HG03108 (cell line): ENCODE data around the gene EPGN.

Source experiments
- ATAC-seq: cut with Tn5 transposase; IDR thresholded peaks from one replicate; pipeline ENCODE4 v1.9.1; 2021; ENCODE audit warnings: moderate library complexity; ENCODE audit not compliant: unreplicated experiment

Gene EPGN

GRCh38 chr4:74308215-74308614, at the start of gene EPGN:
EPGN (plus strand) TSS chr4:74308470; CDS start chr4:74308534, 64 bp downstream.
- no peak for ATAC-seq

GRCh38 chr4:74258963-74259362, 49.3 kb upstream of the EPGN start:
- ATAC-seq, result no peak

GRCh38 chr4:74260036-74260435, 48.2 kb upstream of the EPGN start:
- no peak for ATAC-seq

- ATAC-seq, result no peak
Measured at GRCh38 chr4:74262522-74262921, 45.7 kb upstream of the EPGN start.

- no peak for ATAC-seq
Measured at GRCh38 chr4:74263551-74263950, 44.7 kb upstream of the EPGN start.

GRCh38 chr4:74266081-74266480, 42.2 kb upstream of the EPGN start:
- no peak for ATAC-seq

- no peak for ATAC-seq
Measured at GRCh38 chr4:74267998-74268606, 40.2 kb upstream of the EPGN start.

GRCh38 chr4:74268643-74269042, 39.6 kb upstream of the EPGN start:
- ATAC-seq, result no peak

GRCh38 chr4:74278490-74278889, 29.8 kb upstream of the EPGN start:
- ATAC-seq, result no peak

- no peak for ATAC-seq
Measured at GRCh38 chr4:74279716-74280115, 28.6 kb upstream of the EPGN start.

- no peak for ATAC-seq
Measured at GRCh38 chr4:74282926-74283325, 25.3 kb upstream of the EPGN start.

GRCh38 chr4:74283614-74284013, 24.7 kb upstream of the EPGN start:
- ATAC-seq, result no peak

GRCh38 chr4:74284053-74284452, 24.2 kb upstream of the EPGN start:
- no peak for ATAC-seq

GRCh38 chr4:74287164-74287563, 21.1 kb upstream of the EPGN start:
- no peak for ATAC-seq

- no peak for ATAC-seq
Measured at GRCh38 chr4:74287791-74288190, 20.5 kb upstream of the EPGN start.

GRCh38 chr4:74291471-74291870, 16.8 kb upstream of the EPGN start:
- ATAC-seq, result no peak

- ATAC-seq, result no peak
Measured at GRCh38 chr4:74292111-74292870, 16.0 kb upstream of the EPGN start.

- ATAC-seq, result no peak
Measured at GRCh38 chr4:74293558-74293957, 14.7 kb upstream of the EPGN start.

GRCh38 chr4:74294681-74295080, 13.6 kb upstream of the EPGN start:
- no peak for ATAC-seq

GRCh38 chr4:74297539-74297938, 10.7 kb upstream of the EPGN start:
- no peak for ATAC-seq

GRCh38 chr4:74304095-74304625, 4.1 kb upstream of the EPGN start:
- no peak for ATAC-seq

GRCh38 chr4:74305000-74305399, 3.3 kb upstream of the EPGN start:
- no peak for ATAC-seq
